Omental fat pad (tissue), 4 donors: ENCODE results near the gene TP53AIP1. TPM values are rescaled to one million over a fixed set of nuclear protein-coding genes. Genes with fewer than 3 reads are reported as not detected.

Experiments used
- ATAC-seq: fragments of 150-250 bp; one replicate; pipeline ENCODE4 v1.9.1; 2016; ENCODE audit warnings: mild to moderate bottlenecking, moderate library complexity; ENCODE audit not compliant: low FRiP score
- DNase-seq: peaks from one replicate; pipeline ENCODE4 v3.0.0-alpha.2; 2019; ENCODE audit warnings: low spot score
- CTCF ChIP-seq, 3 donors: fragments of 450-650 bp; IDR thresholded peaks; one replicate each; pipeline ENCODE4 v1.5.1; 2016 to 2017; ENCODE audit warnings: antibody characterized with exemption in 3 of 3, mild to moderate bottlenecking in 3 of 3, moderate library complexity in 2 of 3
- total RNA-seq, 4 donors: library from RNA; depleted of rRNA; stranded (reverse); fragments of >200 nt; gene quantifications; one replicate each; pipeline ENCODE4 v1.1.0, GENCODE V29; 2016

Gene TP53AIP1
- total RNA-seq, 4 donors from 2014 or later = 0.24 to 0.37 TPM; not detected in 2

- DNase-seq (no peak), ATAC-seq (no peak)
- no peak for TF ChIP-seq CTCF (IDR thresholded peaks at IDR 0.05)
Observed at GRCh38 chr11:128933481-128934178, 9.0 kb downstream of the TP53AIP1 start.

- TF ChIP-seq CTCF (IDR thresholded peaks at IDR 0.05) = no peak
- DNase-seq (no peak), ATAC-seq (no peak)
Observed at GRCh38 chr11:128931668-128932067, 11.0 kb downstream of the TP53AIP1 start.

GRCh38 chr11:128931066-128931465 lies 11.6 kb downstream of the TP53AIP1 start:
- no peak for TF ChIP-seq CTCF (IDR thresholded peaks at IDR 0.05)
- no peak for ATAC-seq
- DNase-seq = no peak

- no peak for TF ChIP-seq CTCF (IDR thresholded peaks at IDR 0.05)
- ATAC-seq (no peak), DNase-seq (no peak)
Observed at GRCh38 chr11:128929991-128930390, 12.7 kb downstream of the TP53AIP1 start.

- no peak for DNase-seq
- no peak for TF ChIP-seq CTCF (IDR thresholded peaks at IDR 0.05)
- no peak for ATAC-seq
Observed at GRCh38 chr11:128929468-128929867, 13.2 kb downstream of the TP53AIP1 start.

GRCh38 chr11:128928400-128928799 lies 14.3 kb downstream of the TP53AIP1 start:
- DNase-seq (no peak), ATAC-seq (no peak)
- no peak for TF ChIP-seq CTCF (IDR thresholded peaks at IDR 0.05)

- DNase-seq (no peak), ATAC-seq (no peak)
- no peak for TF ChIP-seq CTCF (IDR thresholded peaks at IDR 0.05)
Observed at GRCh38 chr11:128927683-128928336, 14.9 kb downstream of the TP53AIP1 start.
